ENCODE measurements around the gene NRIP1. TPM values are rescaled to one million over a fixed set of nuclear protein-coding genes. Genes with fewer than 3 reads are reported as not detected.

Gene NRIP1
- polyA plus RNA-seq, 1 donor (not counting 4 experiments of a cell fraction or from before 2014, with no cell fraction given), result 25.5 TPM

DNA sequence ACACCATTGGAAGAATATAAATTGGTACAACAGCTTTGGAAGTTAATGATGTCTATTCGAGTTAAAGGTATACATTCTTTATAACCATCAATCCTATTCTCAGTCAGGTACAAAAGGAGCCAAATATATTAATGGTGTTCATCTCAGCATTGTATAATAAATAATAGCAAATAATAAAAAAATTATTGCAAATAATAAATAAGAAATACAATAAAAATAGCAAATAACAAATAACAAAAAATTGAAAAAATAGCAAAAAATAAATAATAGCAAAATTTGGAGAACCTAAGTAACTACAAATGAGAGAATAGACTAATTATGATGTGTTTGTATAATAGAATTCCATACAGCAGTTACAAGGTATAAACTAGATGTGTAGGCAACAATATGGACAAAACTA, 25.6 kb upstream of the NRIP1 start:
- no peak overlapping the region for H3K9ac ChIP-seq (ENCODE audit: control insufficient read depth, extremely low read depth, insufficient read depth, low read length)
- H3K9me1 ChIP-seq (ENCODE audit: control insufficient read depth, extremely low read depth, insufficient read depth, low read length), result no peaks in the 10 kb centered on the region
- H3K79me2 ChIP-seq (ENCODE audit: control insufficient read depth, insufficient read depth, low read length), result no peaks in the 10 kb centered on the region
- no peak for TF ChIP-seq EZH2 (IDR thresholded peaks at IDR 0.05; ENCODE audit: low read length)
- TF ChIP-seq, protein P1, sequence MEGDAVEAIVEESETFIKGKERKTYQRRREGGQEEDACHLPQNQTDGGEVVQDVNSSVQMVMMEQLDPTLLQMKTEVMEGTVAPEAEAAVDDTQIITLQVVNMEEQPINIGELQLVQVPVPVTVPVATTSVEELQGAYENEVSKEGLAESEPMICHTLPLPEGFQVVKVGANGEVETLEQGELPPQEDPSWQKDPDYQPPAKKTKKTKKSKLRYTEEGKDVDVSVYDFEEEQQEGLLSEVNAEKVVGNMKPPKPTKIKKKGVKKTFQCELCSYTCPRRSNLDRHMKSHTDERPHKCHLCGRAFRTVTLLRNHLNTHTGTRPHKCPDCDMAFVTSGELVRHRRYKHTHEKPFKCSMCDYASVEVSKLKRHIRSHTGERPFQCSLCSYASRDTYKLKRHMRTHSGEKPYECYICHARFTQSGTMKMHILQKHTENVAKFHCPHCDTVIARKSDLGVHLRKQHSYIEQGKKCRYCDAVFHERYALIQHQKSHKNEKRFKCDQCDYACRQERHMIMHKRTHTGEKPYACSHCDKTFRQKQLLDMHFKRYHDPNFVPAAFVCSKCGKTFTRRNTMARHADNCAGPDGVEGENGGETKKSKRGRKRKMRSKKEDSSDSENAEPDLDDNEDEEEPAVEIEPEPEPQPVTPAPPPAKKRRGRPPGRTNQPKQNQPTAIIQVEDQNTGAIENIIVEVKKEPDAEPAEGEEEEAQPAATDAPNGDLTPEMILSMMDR (optimal IDR thresholded peaks at IDR 0.05 in 1 of 3, IDR thresholded peaks at IDR 0.05 in 1 of 3, conservative IDR thresholded peaks at IDR 0.05 in 1 of 3; ENCODE audit: extremely low read depth in 1 of 3, insufficient read depth in 2 of 3, low read length in 3 of 3), result no peak
- H4K20me1 ChIP-seq (ENCODE audit: control insufficient read depth, extremely low read depth, insufficient read depth, low read length), result no peaks in the 10 kb centered on the region
- FAIRE-seq (no peak), DNase-seq (ENCODE audit: low read depth, low spot score) (no peak)
- no peaks in the 10 kb centered on the region for H3K36me3 ChIP-seq (ENCODE audit: control insufficient read depth in 2 of 2, extremely low read depth in 1 of 2, insufficient read depth in 2 of 2, low read length in 2 of 2)
- H2AFZ ChIP-seq (ENCODE audit: control insufficient read depth, low read length), result no peak overlapping the region
- H3K4me2 ChIP-seq (ENCODE audit: control insufficient read depth, extremely low read depth, insufficient read depth, low read depth, low read length), result no peak overlapping the region
- dilution Hi-C loops (cut with MboI; ENCODE audit: extremely low pct_ligation_motif_present, low sequenced_read_pairs), result no loop called here
- H3K9me3 ChIP-seq (ENCODE audit: control insufficient read depth, low read depth, low read length), result no peaks in the 10 kb centered on the region
- H3K4me3 ChIP-seq (ENCODE audit: control insufficient read depth in 2 of 3, extremely low read depth in 1 of 3, insufficient read depth in 2 of 3, low read depth in 1 of 3, low read length in 3 of 3), result no peak overlapping the region
- H3K27me3 ChIP-seq (ENCODE audit: control insufficient read depth, extremely low read depth, insufficient read depth, low read length), result no peaks in the 10 kb centered on the region
- H3K27ac ChIP-seq (ENCODE audit: control insufficient read depth, insufficient read depth, low read length), result no peak overlapping the region
- no peaks in the 10 kb centered on the region for H3K4me1 ChIP-seq (ENCODE audit: control insufficient read depth, extremely low read depth, insufficient read depth, low read length)

DNA sequence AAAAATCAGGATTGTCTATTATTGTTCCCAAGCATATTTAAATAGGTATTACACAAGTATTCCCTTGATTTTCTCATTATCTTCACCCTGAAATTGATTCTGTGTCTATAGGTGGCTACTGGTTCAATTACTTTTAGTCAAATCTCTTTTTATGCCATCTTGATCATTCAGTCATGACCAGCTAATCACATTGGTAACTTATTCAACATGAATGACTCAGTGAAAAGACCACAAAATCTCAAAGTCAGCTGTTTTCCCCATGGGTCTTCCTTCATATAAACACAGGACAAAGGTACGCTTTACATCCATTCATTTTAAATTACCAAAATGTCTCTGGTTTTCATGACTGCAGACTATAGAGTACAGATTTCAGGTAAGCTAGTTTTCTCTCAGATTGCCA, 23.7 kb upstream of the NRIP1 start:
- DNase-seq (ENCODE audit: low read depth, low spot score) (no peak), FAIRE-seq (no peak)
- Histone ChIP-seq H3K36me3 (ENCODE audit: control insufficient read depth in 2 of 2, extremely low read depth in 1 of 2, insufficient read depth in 2 of 2, low read length in 2 of 2) (no peaks in the 10 kb centered on the region), H3K4me3 (ENCODE audit: control insufficient read depth in 2 of 3, extremely low read depth in 1 of 3, insufficient read depth in 2 of 3, low read depth in 1 of 3, low read length in 3 of 3) (no peak overlapping the region), H3K27me3 (ENCODE audit: control insufficient read depth, extremely low read depth, insufficient read depth, low read length) (no peaks in the 10 kb centered on the region), H3K4me2 (ENCODE audit: control insufficient read depth, extremely low read depth, insufficient read depth, low read depth, low read length) (no peak overlapping the region), H2AFZ (ENCODE audit: control insufficient read depth, low read length) (no peak overlapping the region), H3K27ac (ENCODE audit: control insufficient read depth, insufficient read depth, low read length) (no peak overlapping the region), H3K79me2 (ENCODE audit: control insufficient read depth, insufficient read depth, low read length) (no peaks in the 10 kb centered on the region), H4K20me1 (ENCODE audit: control insufficient read depth, extremely low read depth, insufficient read depth, low read length) (no peaks in the 10 kb centered on the region), H3K4me1 (ENCODE audit: control insufficient read depth, extremely low read depth, insufficient read depth, low read length) (no peaks in the 10 kb centered on the region), H3K9me3 (ENCODE audit: control insufficient read depth, low read depth, low read length) (no peaks in the 10 kb centered on the region), H3K9me1 (ENCODE audit: control insufficient read depth, extremely low read depth, insufficient read depth, low read length) (no peaks in the 10 kb centered on the region), H3K9ac (ENCODE audit: control insufficient read depth, extremely low read depth, insufficient read depth, low read length) (no peak overlapping the region)
- TF ChIP-seq, protein P1 (optimal IDR thresholded peaks at IDR 0.05 in 1 of 3, IDR thresholded peaks at IDR 0.05 in 1 of 3, conservative IDR thresholded peaks at IDR 0.05 in 1 of 3; ENCODE audit: extremely low read depth in 1 of 3, insufficient read depth in 2 of 3, low read length in 3 of 3), result no peak
- no peak for TF ChIP-seq EZH2 (IDR thresholded peaks at IDR 0.05; ENCODE audit: low read length)
- dilution Hi-C loops (cut with MboI; ENCODE audit: extremely low pct_ligation_motif_present, low sequenced_read_pairs), result no loop called here
